Transverse colon (tissue), 4 donors: Measurements from ENCODE around the gene PCBP3. TPM values are rescaled to one million over a fixed set of nuclear protein-coding genes. Genes with fewer than 3 reads are reported as not detected.
"Not testable (repeated sequence)": the region's sequence is repeated elsewhere in the genome, so short reads cannot be mapped to it uniquely, and the experiment has no call there.

ENCODE experiments used
- DNase-seq: peaks from one replicate; pipeline ENCODE4 v3.0.0-alpha.2; 2019
- H3K27ac ChIP-seq, 4 donors: fragments of 200-600 bp; sonication (generic); 2 replicates each; pipeline ENCODE4 v1.5.1; 2016 to 2018; ENCODE audit warnings: inconsistent platforms in 4 of 4
- H3K27me3 ChIP-seq: fragments of 200-600 bp; sonication (generic); 2 replicates; pipeline ENCODE4 v1.5.1; 2017; ENCODE audit warnings: inconsistent platforms
- H3K36me3 ChIP-seq, 4 donors: fragments of 200-600 bp; sonication (generic); 2 replicates each; pipeline ENCODE4 v1.5.1; 2017 to 2019; ENCODE audit warnings: inconsistent platforms in 4 of 4
- H3K4me1 ChIP-seq, 4 donors: fragments of 200-600 bp; sonication (generic); 2 replicates each; pipeline ENCODE4 v1.5.1; 2017 to 2020; ENCODE audit warnings: inconsistent platforms in 4 of 4
- H3K4me3 ChIP-seq, 4 donors: fragments of 200-600 bp; sonication (generic); 1 replicate in 1 of 4; 2 replicates in 3 of 4; pipeline versions ENCODE4 v1.5.1 to v1.6.1; 2017 to 2019; ENCODE audit warnings: inconsistent platforms in 4 of 4
- H3K9me3 ChIP-seq, 2 donors: fragments of 200-600 bp; sonication (generic); 2 replicates each; pipeline ENCODE4 v1.5.1; 2017 to 2019; ENCODE audit warnings: inconsistent platforms in 2 of 2
- CTCF ChIP-seq, 5 experiments: fragments of 200-600 bp in 3 of 5; fragments of 450-650 bp in 2 of 5; sonication (generic) in 3 of 5; IDR thresholded peaks; 1 replicate in 2 of 5; 2 replicates in 3 of 5; pipeline ENCODE4 v1.5.1; 2016 to 2017; ENCODE audit warnings: antibody characterized with exemption in 5 of 5, inconsistent platforms in 3 of 5, mild to moderate bottlenecking in 2 of 5, moderate library complexity in 1 of 5
- EP300 ChIP-seq: sonication (generic); formaldehyde crosslinking; IDR thresholded peaks from one replicate; pipeline ENCODE4 v1.6.1; 2017; ENCODE audit warnings: antibody characterized with exemption, low read depth
- POLR2A ChIP-seq: fragments of 450-650 bp; IDR thresholded peaks from one replicate; pipeline ENCODE4 v1.6.1; 2016; ENCODE audit warnings: antibody characterized with exemption, mild to moderate bottlenecking, moderate library complexity
- POLR2AphosphoS5 ChIP-seq, 3 donors: sonication (generic); formaldehyde crosslinking; IDR thresholded peaks; one replicate each; pipeline ENCODE4 v1.6.1; 2016; ENCODE audit warnings: antibody characterized with exemption in 3 of 3
- WGBS, 2 donors: methylation state at CpG; one replicate each; pipeline ENCODE4 v1.1.5; 2018; ENCODE audit warnings: low coverage in 1 of 2; 5-methylcytosine and 5-hydroxymethylcytosine counted together
- in situ Hi-C, 4 donors: fragments of 200-750 bp; cut with MboI; loops; one replicate each; pipeline versions ENCODE4 v1.15.0 to v1.15.1; 2017; ENCODE audit warnings: low sequenced_read_pairs in 3 of 4, low pct_ligation_motif_present in 1 of 4, low pct_unique_long_range_greater_than_20kb in 1 of 4
- intact Hi-C: fragments of 100-400 bp; cut with DNase I; formaldehyde crosslinking; loops from one replicate; pipeline ENCODE4 v1.15.1; 2023; ENCODE audit warnings: low total_unique reads
- total RNA-seq, 4 donors: library from RNA; depleted of rRNA; stranded (reverse); fragments of >200 nt; gene quantifications; one replicate each; pipeline ENCODE4 v1.1.0, GENCODE V29; 2016

The PCBP3 gene
- total RNA-seq, 4 donors from 2014 or later: 0.80 to 7.8 (median 5.3) TPM

- no peaks in the 10 kb centered on the region for H3K36me3 ChIP-seq
- no peaks in the 10 kb centered on the region for H3K9me3 ChIP-seq
- no peak overlapping the region for H3K4me3 ChIP-seq
- no peak for TF ChIP-seq POLR2AphosphoS5 (IDR thresholded peaks at IDR 0.05)
- TF ChIP-seq POLR2A: no peak
- no peak for TF ChIP-seq CTCF (IDR thresholded peaks at IDR 0.05)
- TF ChIP-seq EP300: no peak
- 90 to 100% methylated on average over 1 to 3 of the region's 3 CpGs for WGBS, 2 donors
- DNase-seq: no peak
- in situ Hi-C loops (no loop called here), intact Hi-C loops (no loop called here)
- H3K27ac ChIP-seq: no peak overlapping the region
- no peaks in the 10 kb centered on the region for H3K4me1 ChIP-seq
- no peaks in the 10 kb centered on the region for H3K27me3 ChIP-seq
Measured at GRCh38 chr21:45709696-45710268, 66.3 kb downstream of the PCBP3 start.

GRCh38 chr21:45710306-45710705 is 66.8 kb downstream of the PCBP3 start:
- intact Hi-C loops, H3K27me3 ChIP-seq, DNase-seq, H3K36me3 ChIP-seq, H3K4me1 ChIP-seq, H3K9me3 ChIP-seq, H3K4me3 ChIP-seq, H3K27ac ChIP-seq, in situ Hi-C loops: not testable (repeated sequence)
- 93 to 100% methylated on average over 1 to 5 of the region's 5 CpGs for WGBS, 2 donors

- Histone ChIP-seq H3K4me1 (no peaks in the 10 kb centered on the region), H3K4me3 (no peak overlapping the region), H3K27me3 (no peaks in the 10 kb centered on the region), H3K9me3 (no peaks in the 10 kb centered on the region), H3K36me3 (no peaks in the 10 kb centered on the region), H3K27ac (no peak overlapping the region)
- TF ChIP-seq EP300 (no peak), CTCF (IDR thresholded peaks at IDR 0.05) (no peak), POLR2A (no peak), POLR2AphosphoS5 (IDR thresholded peaks at IDR 0.05) (no peak)
- in situ Hi-C loops: no loop called here
- intact Hi-C loops: no loop called here
- DNase-seq: no peak
- WGBS, 2 donors: 91% methylated on average over 6 of the region's 6 CpGs; no CpG with 5 or more reads in 1 of the 2 donors
Measured at GRCh38 chr21:45713613-45714012, 70.1 kb downstream of the PCBP3 start.

- DNase-seq: no peak
- Histone ChIP-seq H3K36me3 (no peaks in the 10 kb centered on the region), H3K27me3 (no peaks in the 10 kb centered on the region), H3K4me3 (no peak overlapping the region), H3K9me3 (no peaks in the 10 kb centered on the region), H3K27ac (no peak overlapping the region), H3K4me1 (no peaks in the 10 kb centered on the region)
- 80 to 89% methylated on average over 1 of the region's 1 CpG for WGBS, 2 donors
- in situ Hi-C loops: no loop called here
- TF ChIP-seq POLR2A: no peak
- intact Hi-C loops: no loop called here
Measured at GRCh38 chr21:45715441-45715840, 71.9 kb downstream of the PCBP3 start.

GRCh38 chr21:45718413-45718812 is 74.9 kb downstream of the PCBP3 start:
- 74 to 87% methylated on average over 5 of the region's 5 CpGs for WGBS, 2 donors
- TF ChIP-seq POLR2A: no peak
- no peak for TF ChIP-seq POLR2AphosphoS5 (IDR thresholded peaks at IDR 0.05)
- no peak for TF ChIP-seq CTCF (IDR thresholded peaks at IDR 0.05)
- TF ChIP-seq EP300: no peak
- intact Hi-C loops: no loop called here
- no peaks in the 10 kb centered on the region for H3K9me3 ChIP-seq
- H3K4me3 ChIP-seq: no peak overlapping the region
- no peaks in the 10 kb centered on the region for H3K4me1 ChIP-seq
- DNase-seq: no peak
- no peaks in the 10 kb centered on the region for H3K27me3 ChIP-seq
- H3K27ac ChIP-seq: no peak overlapping the region
- in situ Hi-C loops: no loop called here
- H3K36me3 ChIP-seq: no peaks in the 10 kb centered on the region
